Airway epithelial cell (primary cell): ENCODE measurements around the gene TEC. TPM values are rescaled to one million over a fixed set of nuclear protein-coding genes. Genes with fewer than 3 reads are reported as not detected.

Experiments
- total RNA-seq: library from RNA; depleted of rRNA; stranded (reverse); fragments of >200 nt; gene quantifications from 2 replicates; pipeline ENCODE4 v1.2.3, GENCODE V29; 2015

TEC gene
- total RNA-seq = 0.35 and 0.51 TPM in 2 replicates

DNA sequence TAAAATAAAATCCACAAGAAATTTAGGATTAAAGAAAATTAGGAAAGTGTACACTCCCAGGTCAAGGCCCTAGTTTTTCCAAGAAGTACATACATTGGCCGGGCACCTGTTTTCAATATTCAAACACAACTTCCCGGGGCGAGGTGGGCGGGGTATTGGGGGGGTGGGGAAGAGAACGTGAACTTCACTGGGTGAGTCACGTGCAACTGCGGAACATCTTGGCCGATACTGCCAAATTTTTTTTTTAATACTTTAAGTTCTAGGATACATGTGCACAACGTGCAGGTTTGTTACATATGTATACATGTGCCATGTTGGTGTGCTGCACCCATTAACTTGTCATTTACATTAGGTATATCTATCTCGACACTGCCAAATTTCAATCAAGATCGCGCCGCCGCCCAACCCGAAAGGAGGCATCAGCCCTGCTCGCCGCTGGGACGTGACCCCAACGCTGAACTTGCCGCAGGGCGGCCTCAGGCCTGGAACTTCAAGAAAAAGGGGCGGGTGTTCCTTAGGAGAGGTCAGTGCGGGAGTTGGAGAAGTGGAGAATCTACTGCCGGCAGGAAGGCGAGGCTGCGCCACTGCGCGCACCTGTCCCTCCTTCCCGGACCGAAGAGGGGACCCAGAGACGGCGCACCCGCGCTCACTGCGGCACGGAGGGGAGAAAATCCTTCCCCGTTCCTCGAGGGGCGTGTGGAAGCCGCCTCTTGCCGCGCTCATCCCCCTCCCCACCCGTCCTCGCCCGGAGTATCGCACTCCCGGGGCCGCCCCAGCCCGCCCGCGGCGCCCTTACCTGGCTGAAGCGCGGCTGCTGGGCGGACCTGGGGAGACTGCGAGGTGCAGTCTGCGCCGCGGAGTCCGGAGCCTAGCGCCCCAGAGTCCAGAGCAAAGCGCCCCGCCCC lies at the start of gene TEC:
Gene TEC (minus strand): TSS at position 883 of the 905 bp plus-strand sequence. CDS start 41,224 bp downstream, outside the sequence.

DNA sequence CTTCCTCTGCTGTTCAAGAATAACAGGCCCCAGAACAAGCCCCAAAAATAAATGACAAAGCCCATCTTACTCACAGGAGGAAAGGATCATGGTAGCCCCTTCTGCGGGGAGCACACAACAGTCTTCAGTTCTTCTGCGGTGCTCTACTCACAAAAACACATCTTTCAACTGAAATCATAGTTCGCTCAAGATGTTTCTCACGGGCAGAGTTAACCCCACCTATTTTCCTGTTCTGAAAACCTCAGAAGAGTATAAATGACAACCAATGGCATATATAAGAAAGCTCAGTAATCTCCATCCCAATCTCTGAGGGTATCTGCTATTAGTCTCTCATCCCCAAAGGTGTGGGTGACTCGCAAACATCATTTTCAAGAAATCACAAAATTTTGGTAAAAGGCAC lies 135.6 kb downstream of the TEC start, which contains the start of gene TXK:
Gene TXK (minus strand): TSS at position 170 of the 400 bp plus-strand sequence. CDS start 80 bp downstream, at position 90.

Other genes starting within 250 kb of the TEC start
- gene TXK, start 135.6 kb downstream of the TEC start, total RNA-seq = not detected in 2 replicates
- gene SLAIN2, start 71.7 kb upstream of the TEC start, total RNA-seq = 15.8 and 60.3 TPM in 2 replicates
- not detected in 2 replicates for gene SLC10A4, start 213.5 kb upstream of the TEC start, total RNA-seq
- gene ZAR1, start 220.4 kb upstream of the TEC start, total RNA-seq = not detected in 2 replicates